GM19455 (cell line): ENCODE data around the gene DDX60.
A peak's percentile ranks its signal among the peaks of the same experiment; 100 is the strongest.
"Not testable (repeated sequence)": the region's sequence is repeated elsewhere in the genome, so short reads cannot be mapped to it uniquely, and the experiment has no call there.

Experiments used
- ATAC-seq: cut with Tn5 transposase; IDR thresholded peaks from one replicate; pipeline ENCODE4 v1.9.1; 2021; ENCODE audit not compliant: unreplicated experiment

The DDX60 gene, protein sequence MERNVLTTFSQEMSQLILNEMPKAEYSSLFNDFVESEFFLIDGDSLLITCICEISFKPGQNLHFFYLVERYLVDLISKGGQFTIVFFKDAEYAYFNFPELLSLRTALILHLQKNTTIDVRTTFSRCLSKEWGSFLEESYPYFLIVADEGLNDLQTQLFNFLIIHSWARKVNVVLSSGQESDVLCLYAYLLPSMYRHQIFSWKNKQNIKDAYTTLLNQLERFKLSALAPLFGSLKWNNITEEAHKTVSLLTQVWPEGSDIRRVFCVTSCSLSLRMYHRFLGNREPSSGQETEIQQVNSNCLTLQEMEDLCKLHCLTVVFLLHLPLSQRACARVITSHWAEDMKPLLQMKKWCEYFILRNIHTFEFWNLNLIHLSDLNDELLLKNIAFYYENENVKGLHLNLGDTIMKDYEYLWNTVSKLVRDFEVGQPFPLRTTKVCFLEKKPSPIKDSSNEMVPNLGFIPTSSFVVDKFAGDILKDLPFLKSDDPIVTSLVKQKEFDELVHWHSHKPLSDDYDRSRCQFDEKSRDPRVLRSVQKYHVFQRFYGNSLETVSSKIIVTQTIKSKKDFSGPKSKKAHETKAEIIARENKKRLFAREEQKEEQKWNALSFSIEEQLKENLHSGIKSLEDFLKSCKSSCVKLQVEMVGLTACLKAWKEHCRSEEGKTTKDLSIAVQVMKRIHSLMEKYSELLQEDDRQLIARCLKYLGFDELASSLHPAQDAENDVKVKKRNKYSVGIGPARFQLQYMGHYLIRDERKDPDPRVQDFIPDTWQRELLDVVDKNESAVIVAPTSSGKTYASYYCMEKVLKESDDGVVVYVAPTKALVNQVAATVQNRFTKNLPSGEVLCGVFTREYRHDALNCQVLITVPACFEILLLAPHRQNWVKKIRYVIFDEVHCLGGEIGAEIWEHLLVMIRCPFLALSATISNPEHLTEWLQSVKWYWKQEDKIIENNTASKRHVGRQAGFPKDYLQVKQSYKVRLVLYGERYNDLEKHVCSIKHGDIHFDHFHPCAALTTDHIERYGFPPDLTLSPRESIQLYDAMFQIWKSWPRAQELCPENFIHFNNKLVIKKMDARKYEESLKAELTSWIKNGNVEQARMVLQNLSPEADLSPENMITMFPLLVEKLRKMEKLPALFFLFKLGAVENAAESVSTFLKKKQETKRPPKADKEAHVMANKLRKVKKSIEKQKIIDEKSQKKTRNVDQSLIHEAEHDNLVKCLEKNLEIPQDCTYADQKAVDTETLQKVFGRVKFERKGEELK (N-terminal part only)

DNA sequence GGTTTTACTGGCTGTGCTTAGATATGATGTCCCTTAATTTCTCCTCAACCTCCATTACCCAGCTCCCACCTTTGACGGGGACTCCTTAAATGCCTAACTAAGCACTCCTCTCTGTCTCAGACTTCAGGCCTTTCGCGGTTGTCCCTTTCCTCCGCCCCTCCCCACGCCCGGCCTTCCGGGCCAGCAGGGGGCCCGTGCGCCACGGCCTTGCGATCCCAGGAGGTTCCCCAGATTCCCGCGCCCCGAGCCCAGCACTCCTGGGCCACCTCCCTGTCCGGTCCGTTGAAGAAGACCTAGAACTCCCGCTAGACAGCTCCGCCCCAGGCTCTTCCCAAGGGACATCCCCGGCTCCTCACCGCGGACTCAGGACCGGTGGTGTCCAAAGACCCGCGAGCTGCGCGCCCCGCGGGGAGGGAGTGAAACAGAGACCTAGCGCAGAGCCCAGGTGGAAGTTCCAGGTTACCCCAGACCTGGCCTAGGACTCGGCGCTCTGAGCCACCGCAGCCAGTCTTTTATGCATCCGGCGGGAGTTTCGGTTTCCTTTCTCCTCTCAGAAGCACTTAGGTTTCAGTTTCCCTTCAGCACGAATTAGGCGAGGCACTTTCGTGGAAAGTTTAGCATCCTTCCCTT is at the start of gene DDX60:
DDX60 (minus strand) TSS at position 487 of the 630 bp plus-strand sequence. CDS start 7,493 bp downstream, outside the sequence.
- peak; percentile 99 for ATAC-seq

DNA sequence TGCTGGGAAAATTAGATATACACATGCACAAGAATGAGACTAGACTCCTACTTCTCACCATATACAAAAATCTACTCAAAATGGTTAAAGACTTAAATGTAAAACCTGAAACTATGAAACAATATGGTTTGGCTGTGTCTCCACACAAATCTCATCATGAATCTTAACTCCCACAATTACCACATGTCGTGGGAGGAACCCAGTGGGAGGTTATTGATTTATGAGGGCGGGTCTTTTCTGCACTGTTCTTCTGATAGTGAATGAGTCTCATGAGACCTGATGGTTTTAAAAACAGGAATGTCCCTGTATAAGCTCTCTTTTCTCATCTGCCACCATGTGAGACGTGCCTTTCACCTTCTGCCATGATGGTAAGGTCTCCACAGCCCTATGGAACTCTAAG is 48.5 kb upstream of the DDX60 start:
- no peak for ATAC-seq

DNA sequence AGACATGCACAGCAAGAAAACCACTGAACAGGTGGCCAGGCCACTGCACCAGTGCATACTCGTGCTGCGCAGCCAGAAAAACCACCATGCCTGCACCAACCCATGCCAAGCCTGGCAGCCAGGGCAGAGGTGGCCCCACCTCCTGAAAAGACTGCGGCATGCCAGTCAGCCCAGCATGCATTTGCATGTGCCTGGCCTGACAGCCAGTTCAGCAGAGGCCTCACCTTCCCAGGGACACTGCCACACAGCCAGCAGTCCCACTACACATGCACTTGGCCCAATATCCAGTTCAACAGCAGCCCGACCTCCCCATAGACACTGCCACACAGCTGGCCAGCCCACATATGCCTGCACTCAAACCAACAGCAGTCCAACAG is 43.5 kb upstream of the DDX60 start:
- no peak for ATAC-seq

DNA sequence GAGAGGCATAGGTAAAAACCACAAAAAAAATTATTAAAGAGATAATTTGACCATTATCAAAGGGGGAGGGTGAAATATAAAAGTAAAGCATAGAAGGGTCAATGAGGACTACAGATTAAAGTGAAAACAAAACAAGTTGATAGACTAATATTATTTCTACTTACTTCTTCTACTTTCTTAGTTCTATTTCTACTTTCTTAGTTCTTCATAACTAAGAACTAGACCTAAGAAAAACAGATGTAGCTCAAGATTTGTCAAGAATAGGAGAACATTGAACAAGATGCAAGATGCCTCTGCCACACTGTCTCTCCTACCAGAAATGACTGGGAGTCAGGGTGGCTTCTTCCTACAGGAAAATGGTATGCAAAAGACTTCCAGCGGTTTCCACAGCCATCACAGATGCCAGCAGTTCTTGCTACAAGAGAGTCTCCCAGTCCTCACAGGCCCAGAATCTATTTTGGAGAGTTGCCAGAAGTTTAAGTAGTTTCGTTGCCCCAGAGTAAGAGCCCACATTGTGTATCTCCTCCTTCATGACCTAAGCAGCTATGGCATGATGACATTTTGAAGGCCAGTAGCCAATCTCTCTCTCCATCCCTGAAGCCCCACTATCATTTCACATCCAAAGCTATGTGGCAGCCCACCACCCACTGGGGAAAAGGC is 42.9 kb upstream of the DDX60 start:
- peak; percentile 67 for ATAC-seq

DNA sequence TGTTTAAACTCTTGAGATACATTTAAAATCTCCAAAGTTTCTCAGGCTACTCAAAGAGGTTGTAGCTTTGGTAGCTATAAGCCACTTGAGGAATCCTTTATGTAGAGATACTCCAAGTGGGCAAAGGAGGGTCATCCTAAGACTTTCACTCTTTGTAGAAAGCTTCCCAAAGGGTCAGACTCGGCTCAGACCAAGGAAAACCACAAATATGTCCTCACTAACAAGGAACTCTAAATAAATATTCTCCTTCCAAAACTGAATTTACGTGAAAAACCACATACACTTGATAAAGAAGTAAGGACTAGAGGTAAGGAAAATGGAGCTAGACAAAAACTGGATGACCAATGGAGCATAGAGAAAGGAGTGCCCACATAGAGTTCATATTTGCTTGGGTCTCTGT is 41.7 kb upstream of the DDX60 start:
- ATAC-seq, result no peak

DNA sequence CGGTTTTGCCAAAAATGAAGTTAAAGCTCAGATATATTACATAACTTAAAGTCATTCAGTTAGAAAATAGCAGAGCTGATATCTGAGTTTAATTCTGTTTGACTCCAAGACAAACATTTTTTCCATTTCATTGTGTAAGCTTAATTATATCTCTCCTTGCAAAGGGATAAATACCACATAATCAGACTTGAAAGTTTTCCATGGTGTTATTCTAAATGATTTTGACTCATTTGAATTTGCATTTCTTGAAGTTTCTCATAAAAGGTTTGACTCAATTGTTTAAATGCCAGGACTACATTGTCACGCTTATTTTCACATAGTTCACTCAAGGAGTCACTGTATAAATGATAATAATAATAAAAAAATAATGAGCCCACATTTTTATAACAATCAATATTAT is 39.4 kb upstream of the DDX60 start:
- no peak for ATAC-seq

DNA sequence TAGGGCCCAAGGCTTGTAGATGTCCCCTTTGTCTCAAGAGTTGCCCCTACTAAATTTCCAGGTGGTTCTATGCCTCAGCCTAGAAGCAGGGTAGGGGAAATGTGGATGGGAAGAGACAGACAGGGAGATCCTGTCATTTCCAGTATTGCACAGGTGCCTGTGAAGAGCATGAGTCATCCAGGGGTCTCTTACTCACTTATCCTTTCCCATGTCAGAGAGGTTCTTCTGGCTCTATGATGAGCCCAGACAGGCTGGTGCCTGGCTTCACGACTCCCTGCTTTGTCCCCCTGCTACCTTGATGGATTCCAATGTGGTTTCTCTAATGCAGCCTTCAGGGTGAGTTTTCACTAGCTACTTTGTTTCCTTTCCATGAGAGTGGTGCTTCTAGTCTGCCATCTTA is 35.2 kb upstream of the DDX60 start:
- no peak for ATAC-seq

DNA sequence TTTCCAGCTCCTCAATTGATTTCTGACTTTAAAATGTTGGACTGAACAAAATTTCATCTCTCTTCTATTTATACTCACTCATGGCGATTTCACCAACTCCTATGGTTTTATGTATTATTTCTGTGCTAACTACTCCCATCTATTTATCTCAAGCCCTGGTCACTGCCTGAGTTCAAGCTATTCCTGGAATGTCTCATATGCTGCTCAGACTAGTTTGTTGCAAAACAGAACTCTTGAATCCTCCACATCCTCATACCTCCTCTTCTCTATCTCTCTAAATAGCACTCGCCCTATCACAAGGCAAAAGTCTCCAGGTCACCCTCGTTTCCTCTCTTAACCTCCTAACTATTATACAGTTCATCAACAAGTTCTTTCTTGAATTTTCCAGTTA is 19.0 kb upstream of the DDX60 start:
- no peak for ATAC-seq

DNA sequence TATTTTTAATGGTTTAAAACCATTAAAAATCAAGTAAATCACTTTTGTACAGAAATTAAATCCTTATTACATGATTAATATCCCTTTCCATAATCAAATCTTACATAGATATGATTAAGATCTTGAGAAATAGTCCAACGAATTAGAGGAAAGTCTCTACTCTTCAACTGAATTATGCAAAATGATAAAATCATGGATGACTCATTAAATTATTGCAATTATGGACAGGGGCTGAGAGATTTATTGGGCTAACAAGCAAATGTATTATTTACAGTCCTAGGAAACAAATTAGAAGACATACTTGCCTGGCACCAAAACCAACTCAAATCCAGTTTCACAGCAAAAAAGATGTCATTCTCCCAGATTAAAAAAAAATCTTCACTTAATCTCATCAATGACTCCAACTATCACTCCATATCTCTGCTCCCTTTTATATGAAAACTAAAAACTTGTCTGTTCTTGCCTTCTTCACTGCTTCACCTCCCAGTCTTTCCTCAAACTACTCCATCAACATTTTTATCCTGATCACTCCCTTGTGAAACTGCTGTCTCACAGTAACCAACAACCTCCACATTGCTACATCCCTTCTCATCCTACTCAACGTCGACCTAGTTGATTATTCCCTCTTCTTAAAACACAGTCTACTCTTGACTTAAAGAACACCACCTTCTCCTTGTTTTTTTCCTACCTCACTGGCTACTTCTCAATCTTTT is 18.4 kb upstream of the DDX60 start:
- ATAC-seq, result no peak

DNA sequence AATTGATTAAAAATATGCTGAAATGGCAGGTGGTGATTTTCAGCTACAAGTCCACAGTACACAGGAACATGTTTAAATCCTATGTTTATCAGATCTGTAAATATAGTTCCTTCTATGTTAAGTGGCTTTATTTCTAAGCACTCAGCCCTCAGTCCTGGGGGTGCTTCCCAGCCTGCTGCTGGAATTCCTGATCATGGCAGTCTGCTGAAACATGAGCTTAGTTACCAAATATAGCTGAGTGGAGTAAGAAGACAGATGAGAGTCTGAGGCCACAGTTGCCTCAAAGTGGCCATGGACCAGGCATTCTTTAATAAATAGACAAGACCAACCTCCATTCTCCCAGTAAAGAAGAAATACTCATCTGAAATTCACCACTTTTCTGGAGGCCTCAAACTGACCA is 17.1 kb upstream of the DDX60 start:
- ATAC-seq, result no peak

DNA sequence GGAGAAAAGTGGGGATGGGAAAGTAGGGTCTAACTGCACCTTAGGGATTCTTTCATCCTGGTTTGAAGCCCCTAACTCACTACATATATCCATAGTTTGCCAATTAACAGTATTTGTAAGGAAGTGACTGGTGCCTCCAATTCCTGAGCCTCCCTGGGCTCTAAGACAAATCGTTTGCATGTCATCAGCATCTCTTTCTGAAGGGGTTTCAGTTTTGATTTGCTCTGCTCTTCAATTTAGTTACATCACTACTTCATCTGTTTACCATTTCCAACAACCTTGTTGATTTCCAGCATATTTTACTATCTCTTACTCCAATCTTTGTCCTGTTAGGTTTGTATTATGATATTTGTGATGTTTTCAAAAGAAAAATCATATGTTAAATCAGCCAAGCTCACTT is 15.5 kb upstream of the DDX60 start:
- ATAC-seq, result peak; percentile 57

DNA sequence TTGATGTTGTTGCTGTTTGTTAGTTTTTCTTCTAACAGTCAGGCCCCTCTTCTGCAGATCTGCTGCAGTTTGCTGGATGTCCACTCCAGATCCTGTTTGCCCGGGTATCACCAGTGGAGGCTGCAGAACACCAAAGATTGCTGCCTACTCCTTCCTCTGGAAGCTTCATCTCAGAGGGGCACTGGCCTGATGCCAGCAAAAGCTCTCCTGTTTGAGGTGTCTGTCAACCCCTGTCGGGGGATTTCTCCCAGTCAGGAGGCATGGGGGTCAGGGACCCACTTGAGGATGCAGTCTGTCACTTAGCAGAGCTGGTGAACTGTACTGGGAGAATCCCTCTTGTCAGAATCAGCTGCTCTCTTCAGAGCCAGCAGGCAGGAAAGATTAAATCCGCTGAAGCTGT is 12.0 kb upstream of the DDX60 start:
- ATAC-seq, result not testable (repeated sequence)

DNA sequence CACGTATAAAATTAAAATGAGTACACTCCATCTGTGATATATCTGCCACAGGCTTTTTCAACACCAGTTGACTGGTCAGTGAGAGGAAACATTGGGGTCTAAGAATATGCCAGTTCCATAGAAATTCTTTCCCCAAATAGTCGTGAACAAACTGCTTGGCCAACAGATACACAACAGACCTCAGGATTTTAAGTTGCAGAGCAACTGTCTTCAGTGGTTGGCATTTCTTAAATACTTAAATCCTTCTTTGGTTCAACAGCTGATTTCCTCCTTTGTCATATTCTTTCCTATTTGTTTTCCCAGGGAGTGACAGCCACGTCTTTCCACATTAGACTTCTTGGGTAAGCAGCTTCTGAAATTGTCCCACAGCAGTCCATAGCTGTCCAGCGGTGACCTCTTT is 7.0 kb upstream of the DDX60 start:
- no peak for ATAC-seq

DNA sequence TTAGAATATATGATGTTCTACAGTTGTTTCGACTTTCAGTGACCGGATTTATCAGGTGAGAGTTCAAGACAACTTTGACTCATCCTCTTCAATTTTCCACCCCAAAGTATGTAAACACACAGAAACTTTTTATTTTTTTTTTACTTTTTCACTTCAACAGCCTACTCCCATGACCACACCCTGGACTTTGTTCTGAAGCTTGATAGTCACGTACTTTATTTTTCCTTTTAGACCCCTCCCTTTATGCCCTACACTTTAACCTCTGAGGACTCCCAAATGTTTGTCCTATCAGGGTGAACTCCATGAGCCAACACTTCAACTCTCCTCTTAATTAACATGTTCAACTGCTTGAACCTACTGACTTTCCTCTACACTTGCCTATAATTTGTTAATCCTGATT is 2.5 kb upstream of the DDX60 start:
- no peak for ATAC-seq

DNA sequence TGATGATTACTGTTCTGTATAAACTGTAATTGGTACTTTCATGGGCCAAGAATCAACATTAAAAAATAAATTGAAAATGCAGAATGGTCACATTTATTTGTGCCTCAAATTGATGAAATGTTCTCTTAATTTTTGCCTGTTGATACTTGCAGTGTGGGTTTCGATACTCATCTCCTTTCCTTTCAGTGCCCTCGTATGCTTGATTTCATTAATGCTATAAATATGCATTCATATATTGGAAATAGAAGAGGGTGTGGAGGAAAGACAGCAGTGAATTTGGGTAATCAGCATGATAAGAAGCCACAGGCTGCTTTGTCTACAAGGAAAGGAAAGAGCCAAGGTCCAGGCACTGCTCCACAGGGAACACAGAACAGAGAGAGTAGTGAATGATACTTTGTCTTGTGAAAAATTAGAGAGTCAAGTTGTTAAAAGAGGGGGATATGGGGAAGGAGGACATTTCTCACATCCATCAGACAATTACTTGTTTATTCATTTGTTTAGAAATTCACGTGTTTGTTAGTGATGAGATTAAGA is 1.0 kb upstream of the DDX60 start:
- no peak for ATAC-seq

DNA sequence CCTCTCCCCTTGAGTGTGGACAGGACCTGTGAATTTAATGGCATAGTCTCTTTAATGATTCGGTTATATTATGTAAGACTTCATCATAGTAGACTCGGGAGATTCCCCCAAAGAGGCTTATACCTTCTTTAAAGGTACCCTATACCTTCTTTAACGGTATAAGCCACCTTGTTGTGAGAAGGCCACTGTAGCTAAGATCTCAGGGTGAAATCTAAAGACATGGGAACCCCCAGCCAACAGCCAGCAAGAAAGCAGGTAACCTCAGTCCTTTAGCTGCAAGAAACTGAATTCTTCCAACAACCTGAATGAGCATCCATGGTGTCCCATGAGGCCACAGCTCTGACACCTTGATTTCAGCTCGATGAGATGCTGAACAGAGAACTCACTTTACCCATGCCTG is 931 bp downstream of the DDX60 start:
- ATAC-seq, result no peak

DNA sequence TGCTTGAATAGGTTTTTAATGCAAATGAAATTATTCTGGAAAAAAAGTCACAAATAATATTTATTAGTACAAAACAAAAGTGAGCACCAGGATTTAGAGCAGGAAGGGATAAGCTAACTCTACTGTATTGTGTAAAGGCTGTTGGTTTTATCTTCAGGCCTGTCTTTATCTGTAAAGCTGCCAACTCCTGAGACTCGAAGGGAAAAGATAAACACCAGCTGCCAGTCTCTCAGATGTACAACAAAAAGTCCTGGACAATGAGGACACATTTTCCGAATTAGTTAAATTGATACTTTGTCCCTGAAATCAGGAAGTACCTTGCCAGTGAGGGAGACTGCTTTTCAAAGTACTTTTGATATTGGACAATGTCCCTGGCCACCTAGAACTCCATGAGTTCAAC is 8.8 kb downstream of the DDX60 start:
- ATAC-seq, result no peak

DNA sequence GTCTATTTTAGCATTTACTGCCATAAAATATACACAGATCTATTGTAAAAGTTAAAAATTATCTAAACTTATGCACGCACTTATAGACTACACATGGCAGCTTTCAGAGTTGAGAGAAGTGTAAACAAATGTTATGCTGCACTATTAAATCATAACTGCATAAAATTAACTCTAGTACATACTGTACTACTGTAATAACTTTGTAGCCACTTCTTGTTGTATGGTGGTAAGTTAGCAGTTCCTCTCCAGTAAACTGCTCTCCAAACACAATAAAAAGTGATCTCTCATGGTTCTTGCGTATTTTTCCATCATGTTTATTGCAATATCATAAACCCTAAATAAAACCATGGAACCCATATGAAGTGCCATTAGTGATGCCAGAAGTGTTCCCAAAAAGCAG is 9.6 kb downstream of the DDX60 start:
- ATAC-seq, result no peak

DNA sequence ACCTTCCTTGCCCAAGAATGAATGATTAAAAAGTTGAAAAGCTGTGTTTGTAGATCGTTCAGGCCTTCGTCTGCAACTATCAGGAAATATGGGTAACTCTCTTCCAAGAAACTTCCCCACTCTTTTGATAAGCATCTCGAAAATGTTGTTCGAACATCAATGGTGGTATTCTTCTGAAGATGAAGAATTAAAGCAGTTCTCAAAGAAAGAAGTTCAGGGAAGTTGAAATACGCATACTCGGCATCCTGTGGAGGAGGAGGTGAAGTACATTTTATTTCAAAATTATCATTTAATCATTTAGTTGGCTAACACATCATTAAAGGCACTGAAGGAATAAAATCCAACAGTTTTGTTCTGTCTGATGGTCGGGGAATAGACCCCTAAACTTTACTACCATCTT is 12.1 kb downstream of the DDX60 start:
- no peak for ATAC-seq
